Hepatic stellate cell (primary cell): ENCODE measurements around the gene GPBP1L1.
"Not testable (repeated sequence)": the region's sequence is repeated elsewhere in the genome, so short reads cannot be mapped to it uniquely, and the experiment has no call there.

Experiments
- DNase-seq: peaks from one replicate; pipeline ENCODE4 v3.0.0; 2011; ENCODE audit warnings: low spot score

The GPBP1L1 gene

DNA sequence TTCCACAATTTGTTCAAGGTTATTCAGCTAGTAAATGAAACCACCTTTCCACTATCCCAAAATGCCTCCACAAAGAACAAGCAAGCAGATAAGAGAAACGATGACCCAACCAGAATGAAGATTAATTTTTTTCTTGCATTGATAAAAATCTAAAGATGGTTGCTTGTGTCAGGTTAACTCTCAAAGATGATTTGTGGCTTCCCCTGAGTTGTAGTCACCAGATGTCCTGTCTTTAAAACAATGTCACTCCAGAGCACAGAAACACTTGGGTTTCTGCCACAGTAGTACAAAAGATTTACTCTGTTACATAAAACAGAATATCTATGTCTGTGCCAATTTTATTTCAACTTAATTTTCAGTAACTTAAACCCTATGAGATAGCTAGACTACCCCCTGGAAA lies 51.1 kb downstream of the GPBP1L1 start:
- no peak for DNase-seq

- DNase-seq: no peak
These were observed 55.9 kb downstream of the GPBP1L1 start for GRCh38 chr1:45630429-45630828.

DNA sequence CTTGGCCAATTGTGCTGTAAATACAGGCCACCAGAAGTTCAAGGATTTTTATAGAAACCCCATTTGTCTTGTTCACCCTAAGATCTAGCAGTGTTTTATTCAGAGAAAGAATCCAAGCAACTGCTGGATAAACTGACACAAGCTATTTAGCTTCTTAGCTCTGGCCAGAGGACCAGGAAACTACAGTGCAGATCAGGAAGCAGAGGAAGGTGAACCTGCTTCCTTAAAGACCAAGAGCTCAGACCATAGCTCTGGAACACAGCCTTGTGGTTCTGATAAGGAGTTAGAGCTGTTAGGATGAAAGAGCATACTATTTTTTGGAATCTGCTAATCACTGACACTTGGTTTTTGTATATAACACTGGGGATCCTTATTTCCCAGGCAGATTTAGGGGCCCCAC lies 57.3 kb downstream of the GPBP1L1 start:
- DNase-seq: no peak

- DNase-seq: no peak
These were observed 62.4 kb downstream of the GPBP1L1 start, which contains the start of gene CCDC17 for GRCh38 chr1:45623972-45624371. TSS of gene CCDC17 (minus strand) at chr1:45624054. CDS start at chr1:45623909, 145 bp downstream.

GRCh38 chr1:45622524-45623394 lies 63.6 kb downstream of the GPBP1L1 start:
- no peak for DNase-seq

GRCh38 chr1:45621895-45622523 lies 64.3 kb downstream of the GPBP1L1 start:
- no peak for DNase-seq

- no peak for DNase-seq
These were observed 64.9 kb downstream of the GPBP1L1 start for GRCh38 chr1:45621501-45621836.

- no peak for DNase-seq
These were observed 65.5 kb downstream of the GPBP1L1 start for GRCh38 chr1:45620588-45621500.

DNA sequence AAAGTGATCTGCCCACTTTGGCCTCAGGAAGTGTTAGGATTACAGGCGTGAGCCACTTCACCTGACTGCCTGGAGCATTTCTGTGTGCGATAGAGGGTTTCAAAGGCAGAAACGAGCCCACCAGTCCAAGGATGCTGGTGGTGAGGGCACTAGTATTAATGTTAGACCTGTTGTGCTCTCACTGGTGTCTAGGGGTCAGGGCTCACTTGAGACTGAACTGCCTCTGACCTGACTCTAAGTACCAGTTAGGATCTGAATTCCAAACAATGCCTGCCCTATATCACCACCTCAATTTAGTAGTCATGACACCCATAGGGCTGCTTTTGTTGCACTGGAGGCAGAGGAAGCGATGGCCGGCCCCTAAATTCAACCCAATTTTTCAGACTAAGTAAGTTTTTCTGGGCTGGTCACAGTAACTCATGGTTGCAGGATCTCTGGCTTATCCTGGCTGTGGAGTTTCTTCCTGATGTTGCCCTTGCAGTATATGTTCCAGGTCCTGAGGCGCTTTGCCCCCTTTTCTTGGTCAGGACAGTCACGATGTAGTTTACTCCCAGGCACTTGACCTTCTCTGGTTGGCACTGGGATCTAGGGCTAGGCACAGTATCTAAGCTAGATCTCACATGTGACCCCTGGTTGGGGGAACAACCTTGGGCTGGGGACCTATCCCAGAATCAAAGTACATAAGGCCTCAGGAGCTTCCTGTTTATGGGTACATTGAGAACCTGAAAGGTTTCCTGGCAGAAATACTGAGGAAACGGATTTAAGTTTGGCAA lies 67.0 kb downstream of the GPBP1L1 start:
- DNase-seq: no peak

DNA sequence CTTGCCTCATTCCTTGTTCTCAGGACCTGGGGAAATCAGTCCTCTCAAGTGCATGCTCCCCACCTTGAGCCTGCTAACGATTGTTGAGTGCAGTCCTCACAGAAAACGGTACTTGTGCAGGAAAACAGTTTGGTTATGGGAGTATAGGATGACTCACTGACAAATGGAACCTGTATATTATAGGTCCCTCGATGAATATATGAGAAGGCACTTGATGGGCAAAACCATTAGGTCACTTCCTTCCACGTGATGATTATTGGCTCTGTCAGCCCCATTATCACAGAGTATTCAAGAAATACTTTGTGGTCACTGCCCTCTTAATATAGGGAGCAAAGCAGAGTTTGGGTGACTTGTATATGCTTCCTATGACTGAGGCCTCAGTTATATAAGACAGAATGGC lies 68.7 kb downstream of the GPBP1L1 start:
- no peak for DNase-seq

DNA sequence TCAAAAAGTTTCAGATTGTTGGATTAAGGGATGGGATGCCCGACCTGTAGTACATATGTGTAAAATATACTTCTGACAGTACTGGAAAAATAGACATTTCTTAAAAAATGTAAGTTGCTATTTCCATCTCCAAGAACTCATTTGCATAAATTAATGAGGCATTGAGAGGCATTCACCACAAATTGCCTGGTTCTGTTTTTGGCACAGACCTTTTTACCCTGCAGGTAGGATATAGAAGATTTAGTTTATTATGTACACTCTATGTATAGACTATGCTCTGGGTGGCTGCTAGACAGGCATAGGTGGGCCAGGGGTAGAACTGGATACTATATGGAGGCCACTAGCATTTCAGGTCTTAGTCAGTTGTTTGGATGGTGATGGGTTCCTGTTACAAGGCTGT lies 70.4 kb downstream of the GPBP1L1 start:
- no peak for DNase-seq

GRCh38 chr1:45612941-45613579 lies 73.3 kb downstream of the GPBP1L1 start:
- DNase-seq: no peak

- DNase-seq: no peak
These were observed 75.6 kb downstream of the GPBP1L1 start for GRCh38 chr1:45610589-45611226.

GRCh38 chr1:45608175-45609156 lies 77.9 kb downstream of the GPBP1L1 start:
- DNase-seq: no peak

DNA sequence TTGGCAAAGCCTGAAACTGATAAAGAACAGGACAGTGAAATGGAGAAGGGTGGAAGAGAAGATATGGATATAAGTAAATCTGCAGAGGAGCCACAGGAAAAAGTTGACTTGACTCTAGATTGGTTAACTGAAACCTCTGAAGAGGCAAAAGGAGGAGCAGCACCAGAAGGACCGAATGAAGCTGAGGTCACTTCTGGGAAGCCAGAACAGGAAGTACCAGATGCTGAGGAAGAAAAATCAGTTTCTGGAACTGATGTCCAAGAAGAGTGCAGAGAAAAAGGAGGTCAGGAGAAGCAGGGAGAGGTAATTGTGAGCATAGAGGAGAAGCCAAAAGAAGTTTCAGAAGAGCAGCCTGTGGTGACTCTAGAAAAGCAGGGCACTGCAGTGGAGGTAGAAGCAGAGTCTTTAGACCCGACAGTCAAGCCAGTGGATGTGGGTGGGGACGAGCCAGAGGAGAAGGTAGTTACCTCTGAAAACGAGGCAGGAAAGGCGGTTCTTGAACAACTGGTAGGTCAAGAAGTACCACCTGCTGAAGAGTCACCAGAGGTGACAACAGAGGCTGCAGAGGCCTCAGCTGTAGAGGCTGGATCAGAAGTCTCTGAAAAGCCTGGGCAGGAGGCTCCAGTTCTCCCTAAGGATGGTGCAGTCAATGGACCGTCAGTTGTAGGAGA lies 78.8 kb downstream of the GPBP1L1 start:
- DNase-seq: no peak

GRCh38 chr1:45604239-45604638 lies 82.1 kb downstream of the GPBP1L1 start:
- no peak for DNase-seq

GRCh38 chr1:45596765-45597164 lies 89.6 kb downstream of the GPBP1L1 start:
- not testable (repeated sequence) for DNase-seq

DNA sequence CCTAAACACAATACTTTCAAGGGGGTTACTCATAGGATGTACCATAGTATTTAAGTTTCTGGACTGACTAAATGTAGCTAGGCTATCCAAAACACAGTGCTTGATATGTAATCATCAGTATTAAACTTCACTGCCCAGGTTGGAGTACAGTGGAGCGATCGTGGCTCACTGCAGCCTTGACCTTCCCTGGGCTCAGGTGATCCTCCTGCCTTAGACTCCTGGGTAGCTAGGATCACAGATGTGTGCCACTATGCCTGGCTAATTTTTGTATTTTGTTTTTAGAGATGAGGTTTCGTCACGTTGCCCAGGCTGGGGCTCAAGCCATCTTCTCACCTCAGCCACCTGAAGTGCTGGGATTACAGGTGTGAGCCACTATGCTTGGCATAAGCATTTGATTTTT lies 91.9 kb downstream of the GPBP1L1 start:
- DNase-seq: no peak

- no peak for DNase-seq
These were observed 96.5 kb downstream of the GPBP1L1 start for GRCh38 chr1:45589861-45590260.
